IMR-90 (cell line): ENCODE data around the gene FAM217B.

Experiments
- BHLHE40 ChIP-seq: fragments of 150-350 bp; IDR thresholded peaks from 2 replicates; pipeline ENCODE4 v1.6.1; 2016; ENCODE audit warnings: mild to moderate bottlenecking, low read depth, low read length
- CEBPB ChIP-seq: IDR thresholded peaks from 2 replicates; pipeline ENCODE4 v1.6.1; 2012; ENCODE audit warnings: low read depth, low read length, improper control_type of control experiment
- CHD1 ChIP-seq: IDR thresholded peaks from 2 replicates; pipeline ENCODE4 v1.6.1; 2012; ENCODE audit warnings: low read depth, low read length, improper control_type of control experiment
- FOS ChIP-seq: fragments of 150-350 bp; IDR thresholded peaks from 2 replicates; pipeline ENCODE4 v1.6.1; 2016; ENCODE audit warnings: low read depth, low read length
- MAFK ChIP-seq: IDR thresholded peaks from 2 replicates; pipeline ENCODE4 v1.6.1; 2012; ENCODE audit warnings: low read depth, low read length, improper control_type of control experiment
- MAZ ChIP-seq: IDR thresholded peaks from 2 replicates; pipeline ENCODE4 v1.6.1; 2012; ENCODE audit warnings: low read depth, mild to moderate bottlenecking, low read length, improper control_type of control experiment, moderate library complexity, borderline replicate concordance
- NFE2L2 ChIP-seq: fragments of 150-350 bp; IDR thresholded peaks from 2 replicates; pipeline ENCODE4 v1.6.1; 2016; ENCODE audit warnings: low read depth, mild to moderate bottlenecking, low read length
- POLR2A ChIP-seq: IDR thresholded peaks from 2 replicates; pipeline ENCODE4 v1.6.1; 2012; ENCODE audit warnings: mild to moderate bottlenecking, low read depth, low read length
- RAD21 ChIP-seq: IDR thresholded peaks from 2 replicates; pipeline ENCODE4 v1.6.1; 2012; ENCODE audit warnings: low read length, improper control_type of control experiment
- RFX5 ChIP-seq: IDR thresholded peaks from 2 replicates; pipeline ENCODE4 v1.8.0; 2012; ENCODE audit warnings: low read depth, mild to moderate bottlenecking, low read length, moderate library complexity
- SMC3 ChIP-seq: fragments of 150-350 bp; IDR thresholded peaks from 2 replicates; pipeline ENCODE4 v1.6.1; 2016; ENCODE audit warnings: low read depth, mild to moderate bottlenecking, antibody characterized with exemption, low read length, moderate library complexity
- TF ChIP-seq, protein P1 (sequence below): conservative IDR thresholded peaks from 2 replicates; pipeline ENCODE4 v1.5.1; 2012; ENCODE audit warnings: mild to moderate bottlenecking, low read depth, low read length, improper control_type of control experiment
- TF ChIP-seq, protein P2 (sequence below): fragments of 150-350 bp; IDR thresholded peaks from 2 replicates; pipeline ENCODE4 v1.6.1; 2017; ENCODE audit warnings: mild to moderate bottlenecking, antibody characterized with exemption, low read length, low read depth

DNA sequence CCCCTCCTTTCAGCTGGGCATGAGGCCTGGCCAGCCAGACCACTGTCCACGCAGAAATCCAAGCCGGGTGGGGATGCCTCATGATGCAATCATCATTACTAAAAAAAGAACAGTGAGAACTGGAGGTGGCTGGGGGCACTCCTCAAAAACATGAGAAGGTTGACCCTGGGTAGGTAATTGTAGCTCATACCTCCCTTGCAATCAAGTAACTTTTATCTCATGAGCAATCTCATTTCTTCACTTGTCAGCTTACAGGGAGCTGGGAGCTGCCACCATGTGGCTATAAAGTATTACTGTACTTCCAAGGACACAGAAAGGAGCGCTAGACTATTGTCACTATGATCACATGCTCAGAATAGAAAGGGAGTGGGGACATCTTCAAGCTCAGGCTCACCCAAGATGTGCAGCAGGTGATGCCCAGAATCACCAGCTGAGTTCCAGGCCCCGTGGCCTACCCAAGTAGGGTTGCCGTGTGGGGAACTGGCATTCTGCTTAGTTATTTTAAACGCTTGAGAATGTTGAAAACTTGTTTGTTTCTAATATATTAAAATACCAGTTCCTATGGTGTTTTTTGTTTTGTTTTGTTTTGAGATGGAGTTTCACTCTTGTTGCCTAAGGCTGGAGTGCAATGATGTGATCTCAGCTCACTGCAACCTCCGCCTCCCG, 15.1 kb downstream of the FAM217B start:
- TF ChIP-seq, protein P1, sequence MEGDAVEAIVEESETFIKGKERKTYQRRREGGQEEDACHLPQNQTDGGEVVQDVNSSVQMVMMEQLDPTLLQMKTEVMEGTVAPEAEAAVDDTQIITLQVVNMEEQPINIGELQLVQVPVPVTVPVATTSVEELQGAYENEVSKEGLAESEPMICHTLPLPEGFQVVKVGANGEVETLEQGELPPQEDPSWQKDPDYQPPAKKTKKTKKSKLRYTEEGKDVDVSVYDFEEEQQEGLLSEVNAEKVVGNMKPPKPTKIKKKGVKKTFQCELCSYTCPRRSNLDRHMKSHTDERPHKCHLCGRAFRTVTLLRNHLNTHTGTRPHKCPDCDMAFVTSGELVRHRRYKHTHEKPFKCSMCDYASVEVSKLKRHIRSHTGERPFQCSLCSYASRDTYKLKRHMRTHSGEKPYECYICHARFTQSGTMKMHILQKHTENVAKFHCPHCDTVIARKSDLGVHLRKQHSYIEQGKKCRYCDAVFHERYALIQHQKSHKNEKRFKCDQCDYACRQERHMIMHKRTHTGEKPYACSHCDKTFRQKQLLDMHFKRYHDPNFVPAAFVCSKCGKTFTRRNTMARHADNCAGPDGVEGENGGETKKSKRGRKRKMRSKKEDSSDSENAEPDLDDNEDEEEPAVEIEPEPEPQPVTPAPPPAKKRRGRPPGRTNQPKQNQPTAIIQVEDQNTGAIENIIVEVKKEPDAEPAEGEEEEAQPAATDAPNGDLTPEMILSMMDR = peak; percentile 17; the same call in 1 of the 2 replicates
- TF ChIP-seq, protein P2, sequence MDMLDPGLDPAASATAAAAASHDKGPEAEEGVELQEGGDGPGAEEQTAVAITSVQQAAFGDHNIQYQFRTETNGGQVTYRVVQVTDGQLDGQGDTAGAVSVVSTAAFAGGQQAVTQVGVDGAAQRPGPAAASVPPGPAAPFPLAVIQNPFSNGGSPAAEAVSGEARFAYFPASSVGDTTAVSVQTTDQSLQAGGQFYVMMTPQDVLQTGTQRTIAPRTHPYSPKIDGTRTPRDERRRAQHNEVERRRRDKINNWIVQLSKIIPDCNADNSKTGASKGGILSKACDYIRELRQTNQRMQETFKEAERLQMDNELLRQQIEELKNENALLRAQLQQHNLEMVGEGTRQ = no peak
- TF ChIP-seq POLR2A (no peak), SMC3 (no peak), RAD21 (no peak), NFE2L2 (no peak), CEBPB (peak; percentile 23; the same call in 1 of the 2 replicates), MAZ (no peak), BHLHE40 (no peak), MAFK (no peak), CHD1 (no peak), RFX5 (no peak), FOS (no peak)
